ENCODE results near the gene TRAPPC1.

Gene TRAPPC1

DNA sequence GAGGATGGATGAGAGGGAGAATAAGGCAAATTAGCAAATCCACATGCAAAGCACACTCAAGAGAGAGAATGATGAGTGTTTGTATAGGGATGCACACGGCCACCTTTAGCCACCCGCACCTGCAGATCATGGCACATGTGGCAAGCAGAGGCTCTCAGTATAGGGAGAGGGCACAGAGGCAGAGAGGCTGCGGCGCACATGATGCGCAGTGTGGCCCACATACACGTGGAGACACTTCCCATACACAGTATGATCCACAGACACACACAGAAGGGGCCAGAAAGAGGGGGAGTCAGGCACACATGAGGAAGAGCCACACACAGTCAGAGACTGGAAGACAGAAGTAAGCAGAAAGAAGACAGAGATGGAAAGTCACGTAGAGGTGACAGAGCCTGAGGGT, 49.7 kb downstream of the TRAPPC1 start:
- ChIA-PET CTCF (interaction anchor here (1.2 to 1.5 kb wide), 4 partner anchors 11 to 108 kb away, joined by 5 to 9 read pairs (median 8); no protein-coding TSS in a partner anchor), POLR2A (no interaction called here)
- DNase-seq (ENCODE audit: low read depth, low spot score), result no peak
- TF ChIP-seq, protein P1, sequence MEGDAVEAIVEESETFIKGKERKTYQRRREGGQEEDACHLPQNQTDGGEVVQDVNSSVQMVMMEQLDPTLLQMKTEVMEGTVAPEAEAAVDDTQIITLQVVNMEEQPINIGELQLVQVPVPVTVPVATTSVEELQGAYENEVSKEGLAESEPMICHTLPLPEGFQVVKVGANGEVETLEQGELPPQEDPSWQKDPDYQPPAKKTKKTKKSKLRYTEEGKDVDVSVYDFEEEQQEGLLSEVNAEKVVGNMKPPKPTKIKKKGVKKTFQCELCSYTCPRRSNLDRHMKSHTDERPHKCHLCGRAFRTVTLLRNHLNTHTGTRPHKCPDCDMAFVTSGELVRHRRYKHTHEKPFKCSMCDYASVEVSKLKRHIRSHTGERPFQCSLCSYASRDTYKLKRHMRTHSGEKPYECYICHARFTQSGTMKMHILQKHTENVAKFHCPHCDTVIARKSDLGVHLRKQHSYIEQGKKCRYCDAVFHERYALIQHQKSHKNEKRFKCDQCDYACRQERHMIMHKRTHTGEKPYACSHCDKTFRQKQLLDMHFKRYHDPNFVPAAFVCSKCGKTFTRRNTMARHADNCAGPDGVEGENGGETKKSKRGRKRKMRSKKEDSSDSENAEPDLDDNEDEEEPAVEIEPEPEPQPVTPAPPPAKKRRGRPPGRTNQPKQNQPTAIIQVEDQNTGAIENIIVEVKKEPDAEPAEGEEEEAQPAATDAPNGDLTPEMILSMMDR (IDR thresholded peaks at IDR 0.05; ENCODE audit: insufficient read depth, low read length, missing control alignments), result no peak
- no peak overlapping the region for H3K4me3 ChIP-seq (ENCODE audit: low read depth, low read length)

DNA sequence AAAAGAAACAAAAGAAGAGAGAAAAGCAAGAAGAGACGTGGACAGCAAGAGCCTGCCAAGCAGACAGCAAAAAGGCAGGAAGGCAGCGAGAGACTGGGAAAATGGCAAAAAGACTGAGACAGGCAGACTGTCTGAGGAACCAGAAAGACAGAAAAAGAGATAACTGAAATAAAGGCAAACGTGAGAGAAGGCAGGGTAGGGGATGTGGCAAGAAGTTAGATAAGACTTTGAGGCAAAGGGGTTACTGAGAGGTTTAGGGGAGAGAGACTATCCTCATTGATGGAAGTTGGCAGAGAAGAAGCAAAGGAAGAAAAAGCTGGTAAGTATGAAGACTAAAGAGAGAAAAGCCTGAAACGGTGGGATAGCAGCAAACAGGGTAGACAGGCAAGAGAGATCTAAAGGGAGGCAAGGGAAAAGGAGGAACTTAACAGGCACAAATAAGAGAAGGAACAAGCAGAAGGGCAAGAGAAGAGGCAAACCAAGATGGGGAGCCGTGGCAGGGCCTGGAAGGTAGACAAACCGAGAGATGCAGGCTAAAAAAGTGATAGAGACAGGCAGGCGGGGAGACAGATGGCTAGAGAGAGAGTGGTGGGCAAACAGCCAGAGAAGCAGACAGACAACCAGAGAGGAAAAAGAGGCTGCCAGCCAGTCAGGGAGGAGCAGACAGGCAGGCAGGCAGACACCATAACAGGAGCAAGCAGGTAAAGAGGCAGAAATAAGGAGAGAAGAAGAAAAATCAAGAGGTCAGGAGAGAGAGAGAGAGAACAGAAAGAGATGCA, 50.3 kb downstream of the TRAPPC1 start:
- TF ChIP-seq, protein P1 (IDR thresholded peaks at IDR 0.05; ENCODE audit: insufficient read depth, low read length, missing control alignments), result no peak
- ChIA-PET CTCF (no interaction called here), POLR2A (no interaction called here)
- no peak overlapping the region for H3K4me3 ChIP-seq (ENCODE audit: low read depth, low read length)
- no peak for DNase-seq (ENCODE audit: low read depth, low spot score)
